Esophagus mucosa (tissue), 1 donor: ENCODE data around the gene PPARG. TPM values are rescaled to one million over a fixed set of nuclear protein-coding genes. Genes with fewer than 3 reads are reported as not detected.

Source experiments
- ATAC-seq: fragments of 200-7000 bp; cut with Tn5 transposase; one replicate; pipeline ENCODE4 v1.9.1; 2020
- total RNA-seq: library from RNA; stranded (reverse); gene quantifications from one replicate; pipeline ENCODE4 v1.2.4, GENCODE V29; 2023
- donor health status: DM: yes; HTN: yes; CAD: no.

The PPARG gene
- total RNA-seq, 1 donor from 2014 or later = 13.3 TPM

GRCh38 chr3:12313519-12313918 is 24.6 kb downstream of the PPARG start:
- ATAC-seq = no peak

- no peak for ATAC-seq
Measured at GRCh38 chr3:12316253-12316652, 27.4 kb downstream of the PPARG start.

GRCh38 chr3:12316729-12317351 is 28.0 kb downstream of the PPARG start:
- ATAC-seq = no peak

GRCh38 chr3:12317914-12318313 is 29.0 kb downstream of the PPARG start:
- ATAC-seq = no peak

- no peak for ATAC-seq
Measured at GRCh38 chr3:12318758-12319621, 30.1 kb downstream of the PPARG start.

GRCh38 chr3:12321015-12321414 is 32.1 kb downstream of the PPARG start:
- ATAC-seq = no peak

GRCh38 chr3:12323237-12323636 is 34.4 kb downstream of the PPARG start:
- no peak for ATAC-seq

- no peak for ATAC-seq
Measured at GRCh38 chr3:12325586-12326515, 37.0 kb downstream of the PPARG start.

GRCh38 chr3:12327021-12327420 is 38.2 kb downstream of the PPARG start:
- ATAC-seq = no peak

GRCh38 chr3:12328132-12328836 is 39.4 kb downstream of the PPARG start:
- no peak for ATAC-seq

GRCh38 chr3:12328837-12329462 is 40.1 kb downstream of the PPARG start:
- ATAC-seq = no peak

GRCh38 chr3:12334786-12335185 is 45.9 kb downstream of the PPARG start:
- no peak for ATAC-seq

- no peak for ATAC-seq
Measured at GRCh38 chr3:12335421-12335820, 46.6 kb downstream of the PPARG start.

GRCh38 chr3:12336099-12336498 is 47.2 kb downstream of the PPARG start:
- ATAC-seq = no peak

GRCh38 chr3:12338595-12339546 is 50.0 kb downstream of the PPARG start:
- no peak for ATAC-seq

- ATAC-seq = no peak
Measured at GRCh38 chr3:12339701-12340480, 51.0 kb downstream of the PPARG start.

GRCh38 chr3:12340506-12340905 is 51.6 kb downstream of the PPARG start:
- ATAC-seq = no peak

- peak; percentile 52 for ATAC-seq
Measured at GRCh38 chr3:12342151-12342550, 53.3 kb downstream of the PPARG start.

- ATAC-seq = no peak
Measured at GRCh38 chr3:12343047-12343501, 54.2 kb downstream of the PPARG start.

GRCh38 chr3:12345141-12345561 is 56.3 kb downstream of the PPARG start:
- ATAC-seq = peak; percentile 80
